Measurements from ENCODE around the gene CLIP2.
"Not testable (repeated sequence)": the region's sequence is repeated elsewhere in the genome, so short reads cannot be mapped to it uniquely, and the experiment has no call there.

The CLIP2 gene

GRCh38 chr7:74403521-74404387 is 114.5 kb downstream of the CLIP2 start:
- no peak for DNase-seq (ENCODE audit: low read depth)

GRCh38 chr7:74404388-74404700 is 115.1 kb downstream of the CLIP2 start:
- no peak for DNase-seq (ENCODE audit: low read depth)

GRCh38 chr7:74404741-74405140 is 115.5 kb downstream of the CLIP2 start:
- no peak for DNase-seq (ENCODE audit: low read depth)

- DNase-seq (ENCODE audit: low read depth): no peak
These were observed 116.1 kb downstream of the CLIP2 start for GRCh38 chr7:74405191-74405898.

GRCh38 chr7:74405899-74406512 is 116.8 kb downstream of the CLIP2 start:
- no peak for DNase-seq (ENCODE audit: low read depth)

GRCh38 chr7:74407958-74408357 is 118.8 kb downstream of the CLIP2 start:
- no peak for DNase-seq (ENCODE audit: low read depth)

- no peak for DNase-seq (ENCODE audit: low read depth)
These were observed 120.4 kb downstream of the CLIP2 start for GRCh38 chr7:74409571-74409970.

GRCh38 chr7:74410772-74411171 is 121.6 kb downstream of the CLIP2 start:
- DNase-seq (ENCODE audit: low read depth): no peak

GRCh38 chr7:74411571-74411970 is 122.4 kb downstream of the CLIP2 start:
- not testable (repeated sequence) for DNase-seq (ENCODE audit: low read depth)

GRCh38 chr7:74412056-74412455 is 122.8 kb downstream of the CLIP2 start:
- no peak for DNase-seq (ENCODE audit: low read depth)

GRCh38 chr7:74412603-74413002 is 123.4 kb downstream of the CLIP2 start:
- peak; percentile 46 for DNase-seq (ENCODE audit: low read depth)

- not testable (repeated sequence) for DNase-seq (ENCODE audit: low read depth)
These were observed 125.6 kb downstream of the CLIP2 start for GRCh38 chr7:74414595-74415333.

GRCh38 chr7:74417419-74417971 is 128.3 kb downstream of the CLIP2 start:
- peak; percentile 52 for DNase-seq (ENCODE audit: low read depth)

GRCh38 chr7:74418076-74418475 is 128.9 kb downstream of the CLIP2 start:
- no peak for DNase-seq (ENCODE audit: low read depth)

- DNase-seq (ENCODE audit: low read depth): no peak
These were observed 129.3 kb downstream of the CLIP2 start for GRCh38 chr7:74418538-74418937.

GRCh38 chr7:74419232-74419631 is 130.0 kb downstream of the CLIP2 start:
- DNase-seq (ENCODE audit: low read depth): not testable (repeated sequence)

GRCh38 chr7:74420006-74420405 is 130.8 kb downstream of the CLIP2 start:
- DNase-seq (ENCODE audit: low read depth): no peak

GRCh38 chr7:74424291-74424880 is 135.2 kb downstream of the CLIP2 start:
- no peak for DNase-seq (ENCODE audit: low read depth)

- DNase-seq (ENCODE audit: low read depth): no peak
These were observed 138.8 kb downstream of the CLIP2 start for GRCh38 chr7:74428023-74428422.

- peak; percentile 83 for DNase-seq (ENCODE audit: low read depth)
These were observed 140.0 kb downstream of the CLIP2 start for GRCh38 chr7:74429153-74429747.

- DNase-seq (ENCODE audit: low read depth): not testable (repeated sequence)
These were observed 141.2 kb downstream of the CLIP2 start for GRCh38 chr7:74430409-74430808.
